Thyroid gland (tissue), 4 donors: Measurements from ENCODE around the gene SLC4A8.
"Not testable (repeated sequence)": the region's sequence is repeated elsewhere in the genome, so short reads cannot be mapped to it uniquely, and the experiment has no call there.

Experiments used
- POLR2A ChIP-seq, 2 donors: fragments of 450-650 bp; IDR thresholded peaks; one replicate each; pipeline ENCODE4 v1.6.1; 2017; ENCODE audit warnings: antibody characterized with exemption in 2 of 2, mild to moderate bottlenecking in 2 of 2, moderate library complexity in 1 of 2
- TF ChIP-seq, protein P1 (sequence below), 6 experiments: fragments of 200-600 bp in 3 of 6; fragments of 450-650 bp in 3 of 6; sonication (generic) in 3 of 6; IDR thresholded peaks; one replicate each; pipeline ENCODE4 v1.5.1; 2016 to 2019; ENCODE audit warnings: antibody characterized with exemption in 6 of 6, mild to moderate bottlenecking in 2 of 6, inconsistent platforms in 1 of 6, moderate library complexity in 1 of 6

DNA sequence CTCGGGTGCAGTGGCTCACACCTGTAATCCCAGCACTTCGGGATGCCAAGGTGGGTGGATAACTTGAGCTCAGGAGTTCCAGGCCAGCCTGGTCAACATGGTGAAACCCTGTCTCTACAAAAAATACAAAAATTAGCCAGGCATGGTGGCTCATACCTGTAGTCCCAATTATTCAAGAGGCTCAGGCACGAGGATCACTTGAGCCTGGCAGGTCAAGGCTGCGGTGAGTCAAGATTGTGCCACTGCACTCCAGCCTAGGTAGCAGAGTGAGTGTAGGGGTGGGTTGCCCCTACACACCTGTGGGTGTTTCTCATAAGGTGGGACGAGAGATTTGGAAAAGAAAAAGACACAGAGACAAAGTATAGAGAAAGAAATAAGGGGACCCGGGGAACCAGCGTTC is 29.4 kb downstream of the SLC4A8 start:
- TF ChIP-seq, protein P1, sequence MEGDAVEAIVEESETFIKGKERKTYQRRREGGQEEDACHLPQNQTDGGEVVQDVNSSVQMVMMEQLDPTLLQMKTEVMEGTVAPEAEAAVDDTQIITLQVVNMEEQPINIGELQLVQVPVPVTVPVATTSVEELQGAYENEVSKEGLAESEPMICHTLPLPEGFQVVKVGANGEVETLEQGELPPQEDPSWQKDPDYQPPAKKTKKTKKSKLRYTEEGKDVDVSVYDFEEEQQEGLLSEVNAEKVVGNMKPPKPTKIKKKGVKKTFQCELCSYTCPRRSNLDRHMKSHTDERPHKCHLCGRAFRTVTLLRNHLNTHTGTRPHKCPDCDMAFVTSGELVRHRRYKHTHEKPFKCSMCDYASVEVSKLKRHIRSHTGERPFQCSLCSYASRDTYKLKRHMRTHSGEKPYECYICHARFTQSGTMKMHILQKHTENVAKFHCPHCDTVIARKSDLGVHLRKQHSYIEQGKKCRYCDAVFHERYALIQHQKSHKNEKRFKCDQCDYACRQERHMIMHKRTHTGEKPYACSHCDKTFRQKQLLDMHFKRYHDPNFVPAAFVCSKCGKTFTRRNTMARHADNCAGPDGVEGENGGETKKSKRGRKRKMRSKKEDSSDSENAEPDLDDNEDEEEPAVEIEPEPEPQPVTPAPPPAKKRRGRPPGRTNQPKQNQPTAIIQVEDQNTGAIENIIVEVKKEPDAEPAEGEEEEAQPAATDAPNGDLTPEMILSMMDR (IDR thresholded peaks at IDR 0.05): not testable (repeated sequence)
- not testable (repeated sequence) for TF ChIP-seq POLR2A (IDR thresholded peaks at IDR 0.05)
